Activated naive CD4-positive, alpha-beta T cell treated with anti-CD3 and anti-CD28 coated beads for 36 hours (primary cell): ENCODE measurements around the gene TMEM235. TPM values are rescaled to one million over a fixed set of nuclear protein-coding genes. Genes with fewer than 3 reads are reported as not detected.

Experiments
- CTCF ChIA-PET: fragments of 350-600 bp; sonication (Branson Sonifier 250); formaldehyde crosslinking; loops from one replicate; lab custom pipeline; 2021; ENCODE audit warnings: antibody characterized with exemption; lab: Charles Lee
- DNase-seq: peaks from one replicate; pipeline ENCODE4 v3.0.0-alpha.2; 2020
- H3K27ac Mint-ChIP-seq: one replicate; pipeline ENCODE4 v1.8.0; 2021; ENCODE audit warnings: mild to moderate bottlenecking, mixed read lengths
- H3K27me3 Mint-ChIP-seq: one replicate; pipeline ENCODE4 v1.8.0; 2021; ENCODE audit warnings: low read depth, mixed read lengths
- H3K36me3 Mint-ChIP-seq: one replicate; pipeline ENCODE4 v1.8.0; 2021; ENCODE audit warnings: low read depth, mixed read lengths
- H3K4me1 Mint-ChIP-seq: one replicate; pipeline ENCODE4 v1.8.0; 2021; ENCODE audit warnings: low read depth, mixed read lengths
- H3K4me3 Mint-ChIP-seq: one replicate; pipeline ENCODE4 v1.8.0; 2021; ENCODE audit warnings: mild to moderate bottlenecking, moderate library complexity, mixed read lengths
- H3K9me3 Mint-ChIP-seq: one replicate; pipeline ENCODE4 v1.8.0; 2021; ENCODE audit warnings: mixed read lengths
- intact Hi-C: fragments of 100-400 bp; cut with micrococcal nuclease; formaldehyde crosslinking; loops from one replicate; pipeline ENCODE4 v1.15.1; 2023
- total RNA-seq, 2 experiments: library from RNA; stranded (reverse); gene quantifications; one replicate each; pipeline ENCODE4 v1.2.3, GENCODE V29; 2021

The TMEM235 gene
- total RNA-seq, 2 experiments from 2014 or later, result not detected

DNA sequence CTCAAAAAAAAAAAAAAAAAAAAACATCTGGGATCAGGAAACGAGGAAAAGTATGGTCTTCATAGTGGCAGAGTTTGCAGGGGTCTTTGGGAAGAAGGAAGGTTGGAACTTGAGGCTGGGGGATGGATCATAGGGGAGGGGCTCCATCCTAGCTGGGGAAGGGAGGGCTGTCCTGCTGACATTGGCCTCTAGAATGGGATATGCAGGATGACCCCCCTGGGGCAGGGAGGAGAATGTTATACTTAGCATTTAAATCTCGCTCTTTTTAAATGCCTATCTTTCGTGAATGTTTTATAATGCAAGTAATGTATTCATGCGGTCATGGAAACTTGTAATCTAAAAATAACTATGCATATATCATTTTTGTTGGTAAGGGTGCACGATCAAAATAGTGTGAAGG lies 33.2 kb downstream of the TMEM235 start:
- no peaks in the 10 kb centered on the region for H3K9me3 Mint-ChIP-seq
- DNase-seq, result no peak
- peak overlapping the region; percentile 81 for H3K27ac Mint-ChIP-seq
- H3K4me1 Mint-ChIP-seq, result peaks cover 41% of the 10 kb centered on the region
- H3K4me3 Mint-ChIP-seq, result no peak overlapping the region
- CTCF ChIA-PET, result no interaction called here
- intact Hi-C loops, result no loop called here
- H3K36me3 Mint-ChIP-seq, result peaks cover 6% of the 10 kb centered on the region
- H3K27me3 Mint-ChIP-seq, result no peaks in the 10 kb centered on the region

DNA sequence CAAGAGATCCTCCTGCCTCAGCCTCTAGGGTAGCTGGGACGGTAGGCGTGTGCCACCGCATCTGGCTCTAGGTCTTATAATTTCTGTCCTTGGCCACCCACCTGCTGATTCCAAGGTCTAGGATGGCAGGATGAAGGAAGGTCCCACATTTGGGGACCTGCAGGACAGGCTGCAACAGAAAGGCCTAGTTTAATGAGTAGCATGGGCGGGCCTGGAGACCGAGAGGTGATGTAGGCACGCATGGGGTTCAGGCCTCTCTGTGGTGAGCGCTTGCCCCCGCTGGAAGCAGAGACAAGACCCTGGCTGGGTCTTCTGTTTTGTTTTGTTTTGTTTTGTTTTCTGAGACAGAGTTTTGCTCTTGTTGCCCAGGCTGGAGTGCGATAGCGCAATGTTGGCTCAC lies 33.7 kb downstream of the TMEM235 start:
- DNase-seq, result no peak
- H3K4me1 Mint-ChIP-seq, result peaks cover 37% of the 10 kb centered on the region
- H3K36me3 Mint-ChIP-seq, result peaks cover 4% of the 10 kb centered on the region
- H3K9me3 Mint-ChIP-seq, result no peaks in the 10 kb centered on the region
- no peaks in the 10 kb centered on the region for H3K27me3 Mint-ChIP-seq
- peak overlapping the region; percentile 8 for H3K27ac Mint-ChIP-seq
- CTCF ChIA-PET, result interaction anchor here (0.6 kb wide), 1 partner anchor 34 kb away, joined by 3 read pairs; no protein-coding TSS in a partner anchor
- intact Hi-C loops, result no loop called here
- no peak overlapping the region for H3K4me3 Mint-ChIP-seq

DNA sequence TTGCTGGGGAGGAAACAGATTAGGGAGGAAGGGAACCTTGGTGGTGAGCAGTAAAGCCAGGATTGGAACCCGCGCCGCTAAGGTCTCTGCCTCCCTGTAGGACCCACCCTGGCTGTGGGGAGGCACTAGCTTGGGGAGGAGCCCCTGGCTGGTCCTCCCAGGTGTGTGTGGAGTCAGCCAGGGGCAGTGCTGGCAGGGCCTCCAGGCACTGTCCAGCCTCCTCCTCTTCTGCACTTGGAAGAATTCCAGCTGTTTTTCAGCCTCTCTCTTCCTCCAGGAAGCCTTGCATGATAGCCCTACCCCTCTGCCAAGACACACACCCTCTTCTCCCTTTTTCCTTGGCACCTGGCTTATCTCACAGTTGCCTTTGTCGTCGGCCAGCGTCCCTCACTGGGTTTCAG lies 34.8 kb downstream of the TMEM235 start:
- CTCF ChIA-PET, result no interaction called here
- Mint-ChIP-seq H3K27me3 (no peaks in the 10 kb centered on the region), H3K27ac (no peak overlapping the region), H3K36me3 (no peaks in the 10 kb centered on the region), H3K4me3 (no peak overlapping the region), H3K9me3 (no peaks in the 10 kb centered on the region), H3K4me1 (peaks cover 39% of the 10 kb centered on the region)
- DNase-seq, result no peak
- intact Hi-C loops, result no loop called here

DNA sequence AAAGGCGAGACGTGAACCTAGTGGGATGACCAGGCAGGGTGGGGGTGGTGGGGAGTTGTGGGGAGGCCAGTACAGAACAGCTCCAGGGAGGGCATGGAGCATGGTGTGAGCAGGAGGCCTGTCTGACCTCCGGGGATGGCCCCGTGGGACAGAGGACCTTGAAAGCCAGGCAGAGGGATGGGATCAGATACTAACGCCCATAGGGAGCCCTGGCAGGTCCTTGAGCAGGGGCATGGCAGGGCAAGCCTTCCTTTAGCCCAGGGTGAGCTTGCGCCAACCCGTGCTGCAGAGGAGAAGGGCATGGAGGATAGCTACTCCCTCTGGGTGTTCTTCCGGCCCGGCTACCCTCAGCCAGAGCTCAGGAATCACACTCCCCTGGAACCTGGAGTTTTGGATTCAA lies 35.3 kb downstream of the TMEM235 start:
- H3K27me3 Mint-ChIP-seq, result no peaks in the 10 kb centered on the region
- CTCF ChIA-PET, result no interaction called here
- H3K36me3 Mint-ChIP-seq, result no peaks in the 10 kb centered on the region
- no peak for DNase-seq
- H3K27ac Mint-ChIP-seq, result no peak overlapping the region
- intact Hi-C loops, result no loop called here
- H3K4me1 Mint-ChIP-seq, result peaks cover 41% of the 10 kb centered on the region
- H3K9me3 Mint-ChIP-seq, result no peaks in the 10 kb centered on the region
- no peak overlapping the region for H3K4me3 Mint-ChIP-seq

DNA sequence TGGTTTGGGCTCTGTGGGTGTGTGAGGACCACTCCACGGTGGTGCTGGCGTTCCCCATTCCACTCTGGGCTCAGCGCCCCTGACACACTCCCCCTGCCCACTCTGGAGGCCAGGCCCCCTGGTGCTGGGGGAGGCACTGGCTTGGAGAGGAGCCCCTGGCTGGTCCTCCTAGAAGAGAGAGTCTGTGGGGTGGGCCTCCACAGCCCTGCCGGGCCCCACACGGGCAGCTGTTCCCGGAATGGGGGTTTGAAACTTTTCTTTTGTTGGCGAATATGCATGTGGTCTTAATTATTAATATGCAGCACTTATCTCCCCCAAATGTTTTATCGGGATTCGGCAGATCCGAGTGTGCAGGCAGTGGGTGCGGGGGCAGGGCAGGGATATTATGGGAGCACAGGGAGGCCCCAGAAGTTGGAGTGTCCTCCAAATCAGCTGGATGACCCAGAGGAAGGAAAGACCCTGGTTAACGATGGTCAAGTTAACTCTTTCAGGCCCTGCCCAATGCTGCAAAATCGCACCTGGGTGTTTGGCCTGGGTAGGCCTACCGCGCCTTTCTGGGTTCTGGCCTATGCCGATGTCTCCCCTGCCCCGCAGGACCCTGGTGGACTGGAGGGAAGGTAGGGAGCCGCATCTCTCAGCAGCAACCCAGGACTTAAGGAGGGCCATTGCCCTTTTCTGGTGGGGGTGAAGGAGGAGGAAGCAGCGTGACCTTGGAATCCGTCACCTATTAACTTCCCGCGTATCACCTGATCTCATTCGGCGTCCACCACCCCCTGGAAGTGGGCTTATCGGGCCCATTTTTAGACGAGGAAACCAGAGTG lies 36.0 kb downstream of the TMEM235 start:
- intact Hi-C loops, result no loop called here
- H3K4me1 Mint-ChIP-seq, result peaks cover 42% of the 10 kb centered on the region
- no peaks in the 10 kb centered on the region for H3K27me3 Mint-ChIP-seq
- H3K27ac Mint-ChIP-seq, result no peak overlapping the region
- no peak for DNase-seq
- CTCF ChIA-PET, result no interaction called here
- no peaks in the 10 kb centered on the region for H3K36me3 Mint-ChIP-seq
- H3K9me3 Mint-ChIP-seq, result no peaks in the 10 kb centered on the region
- H3K4me3 Mint-ChIP-seq, result no peak overlapping the region

DNA sequence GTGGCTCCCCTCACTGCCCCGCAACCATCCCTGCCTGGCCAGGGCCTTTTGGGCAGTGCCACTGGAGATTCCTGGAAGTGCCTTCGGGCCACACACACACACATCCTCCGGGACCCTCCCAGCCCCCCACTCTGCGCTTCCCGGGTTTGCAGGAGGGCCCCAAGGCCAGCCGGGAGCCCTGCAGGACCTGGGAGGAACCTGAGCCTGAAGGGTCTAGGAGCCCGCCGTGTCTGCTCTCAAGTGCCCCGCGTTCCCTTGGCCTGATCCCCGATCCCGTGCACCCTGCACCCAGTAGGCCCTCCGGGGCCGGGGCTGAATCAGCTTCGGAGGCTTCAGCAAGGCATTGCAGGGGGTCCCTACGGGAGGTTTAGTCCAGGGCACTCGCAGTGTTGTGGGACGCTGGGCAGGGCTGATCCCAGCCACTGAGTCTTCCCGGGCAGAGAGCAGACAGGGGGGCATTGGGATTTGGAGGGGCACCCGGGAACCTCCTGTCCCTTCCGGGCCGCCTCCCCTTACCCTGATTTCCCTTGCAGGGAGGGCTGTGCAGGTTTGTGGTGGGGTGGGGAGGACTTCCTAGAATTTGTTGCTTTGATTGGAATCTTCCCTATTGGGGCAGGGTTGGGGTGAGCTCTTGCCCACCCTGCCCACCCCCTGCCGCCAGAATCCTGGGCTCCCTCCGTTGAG lies 36.9 kb downstream of the TMEM235 start:
- CTCF ChIA-PET, result interaction anchor here (1.1 kb wide), 1 partner anchor 21 kb away, joined by 4 read pairs; no protein-coding TSS in a partner anchor
- Mint-ChIP-seq H3K27ac (no peak overlapping the region), H3K27me3 (no peaks in the 10 kb centered on the region), H3K4me1 (peaks cover 43% of the 10 kb centered on the region), H3K9me3 (no peaks in the 10 kb centered on the region), H3K4me3 (no peak overlapping the region), H3K36me3 (no peaks in the 10 kb centered on the region)
- DNase-seq, result no peak
- intact Hi-C loops, result no loop called here

DNA sequence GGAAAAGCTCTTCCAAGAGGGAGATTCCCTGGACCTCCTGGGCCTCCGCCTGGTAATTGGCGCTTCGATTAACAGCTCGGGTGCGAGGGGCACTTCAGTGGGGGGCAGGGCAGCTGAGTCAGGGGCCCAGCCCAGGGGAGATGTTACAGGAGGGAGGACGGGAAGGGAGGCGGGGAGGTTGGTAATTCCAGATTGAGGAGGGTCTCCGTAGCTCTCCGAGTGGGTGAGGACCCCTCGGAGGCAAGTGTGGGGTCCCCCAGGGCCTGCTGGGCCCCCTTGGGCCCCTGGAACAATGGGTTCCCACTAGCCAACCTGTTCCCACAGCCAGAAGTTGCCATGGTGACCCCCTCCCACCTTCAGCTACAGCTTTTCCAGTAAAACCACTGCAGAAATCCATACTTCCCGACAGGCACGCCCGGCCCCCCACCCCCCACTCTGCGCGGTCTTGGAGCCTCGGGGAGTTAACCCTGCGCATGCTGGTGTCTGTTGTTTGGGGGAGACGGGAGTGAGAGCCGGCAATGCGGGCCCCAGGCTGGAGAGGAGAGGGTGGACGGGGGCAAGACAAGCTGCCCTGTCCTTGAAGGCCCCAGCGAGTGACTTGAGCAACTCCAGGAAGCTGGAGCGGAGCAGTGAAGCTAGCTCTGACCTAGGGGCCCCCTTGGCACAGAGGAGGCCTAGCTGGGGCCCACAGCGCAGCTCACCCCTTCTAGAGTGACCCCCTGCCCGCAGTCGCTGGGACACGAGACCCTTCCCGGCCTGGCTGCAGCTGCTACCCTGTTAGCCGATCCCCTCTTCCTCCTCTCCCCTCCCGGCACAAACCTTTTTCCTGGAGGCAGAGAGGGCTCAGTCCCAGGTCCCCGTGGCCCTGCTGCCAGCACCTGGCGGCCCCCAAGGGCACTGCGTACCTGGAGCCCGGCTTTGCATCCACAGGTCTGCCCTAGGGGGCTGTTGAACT lies 37.8 kb downstream of the TMEM235 start:
- Mint-ChIP-seq H3K36me3 (no peaks in the 10 kb centered on the region), H3K27ac (no peak overlapping the region), H3K4me1 (peaks cover 37% of the 10 kb centered on the region), H3K27me3 (no peaks in the 10 kb centered on the region), H3K4me3 (no peak overlapping the region), H3K9me3 (no peaks in the 10 kb centered on the region)
- no peak for DNase-seq
- intact Hi-C loops, result no loop called here
- CTCF ChIA-PET, result interaction anchor here (0.6 to 3.7 kb wide), 4 partner anchors 14 to 98 kb away, joined by 3 to 17 read pairs (median 5); no protein-coding TSS in a partner anchor

DNA sequence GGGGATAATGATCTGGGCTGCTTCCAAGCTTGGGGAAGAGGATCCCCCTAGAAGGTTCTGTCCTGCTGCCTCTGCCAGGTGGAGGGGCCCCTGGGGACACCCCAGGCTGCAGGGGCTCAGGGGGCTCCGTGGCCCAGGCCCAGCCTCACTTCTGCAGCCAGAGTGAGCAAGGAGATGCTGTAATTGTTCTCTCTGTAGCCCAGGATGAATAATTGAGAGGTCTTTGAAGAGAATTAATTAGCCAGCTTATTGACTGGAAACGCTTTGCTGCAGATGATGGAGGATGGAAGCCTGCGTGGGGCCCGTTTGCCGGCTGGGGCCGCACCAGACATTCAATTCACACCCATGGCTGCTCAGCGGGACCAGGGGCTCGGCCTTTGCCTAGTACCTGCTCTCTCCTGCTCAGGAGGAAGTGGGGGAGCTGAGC lies 38.5 kb downstream of the TMEM235 start:
- Mint-ChIP-seq H3K36me3 (no peaks in the 10 kb centered on the region), H3K9me3 (no peaks in the 10 kb centered on the region), H3K4me3 (no peak overlapping the region), H3K27ac (no peak overlapping the region), H3K4me1 (peaks cover 33% of the 10 kb centered on the region), H3K27me3 (no peaks in the 10 kb centered on the region)
- intact Hi-C loops, result no loop called here
- DNase-seq, result no peak
- CTCF ChIA-PET, result interaction anchor here (0.6 to 3.7 kb wide), 2 partner anchors 19 to 99 kb away, joined by 3 to 17 read pairs; no protein-coding TSS in a partner anchor

DNA sequence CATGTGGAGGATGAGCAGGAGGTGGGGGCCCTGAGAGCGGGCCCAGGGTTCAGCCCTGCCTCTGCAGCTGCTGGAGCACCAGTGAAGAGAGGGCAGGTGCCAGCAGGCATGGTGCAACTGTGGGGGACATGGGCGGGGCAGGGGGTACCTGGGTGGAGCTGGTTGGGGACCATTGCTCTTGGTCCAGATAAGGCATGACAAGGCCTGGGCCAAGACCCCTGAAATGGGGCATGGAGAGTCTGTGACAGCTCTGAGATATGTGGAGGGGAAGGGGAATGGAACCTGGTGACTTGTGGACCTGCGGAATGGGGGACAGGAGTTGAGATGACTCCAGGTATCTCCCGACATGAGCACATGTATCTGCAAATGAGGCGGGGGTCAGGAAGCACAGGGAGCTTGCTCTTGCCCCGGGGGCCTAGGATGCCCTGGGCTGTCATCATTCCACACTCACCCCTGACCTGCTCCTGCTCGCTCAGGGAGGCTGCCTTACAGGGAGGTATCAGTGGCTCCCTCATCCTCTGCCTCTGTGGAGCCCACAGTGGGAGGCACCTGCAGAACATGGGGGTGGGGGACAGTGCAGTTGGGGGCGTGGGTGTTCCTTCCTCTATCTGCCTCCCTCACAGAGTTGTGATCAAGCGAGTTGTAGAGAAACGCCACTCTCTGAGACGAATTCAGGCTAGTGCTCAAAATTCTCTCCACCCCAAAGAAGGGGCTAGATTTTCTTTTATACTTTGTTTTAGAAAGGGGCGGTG lies 40.2 kb downstream of the TMEM235 start:
- no peaks in the 10 kb centered on the region for H3K9me3 Mint-ChIP-seq
- CTCF ChIA-PET, result interaction anchor here (0.6 to 3.7 kb wide), 2 partner anchors 16 to 21 kb away, joined by 3 to 17 read pairs; no protein-coding TSS in a partner anchor
- H3K4me1 Mint-ChIP-seq, result peaks cover 37% of the 10 kb centered on the region
- H3K36me3 Mint-ChIP-seq, result no peaks in the 10 kb centered on the region
- H3K4me3 Mint-ChIP-seq, result no peak overlapping the region
- intact Hi-C loops, result loop anchor here (2.0 kb wide), 2 partner anchors 13 to 21 kb away; no protein-coding TSS in a partner anchor
- DNase-seq, result no peak
- H3K27me3 Mint-ChIP-seq, result no peaks in the 10 kb centered on the region
- peak overlapping the region; percentile 19 for H3K27ac Mint-ChIP-seq

DNA sequence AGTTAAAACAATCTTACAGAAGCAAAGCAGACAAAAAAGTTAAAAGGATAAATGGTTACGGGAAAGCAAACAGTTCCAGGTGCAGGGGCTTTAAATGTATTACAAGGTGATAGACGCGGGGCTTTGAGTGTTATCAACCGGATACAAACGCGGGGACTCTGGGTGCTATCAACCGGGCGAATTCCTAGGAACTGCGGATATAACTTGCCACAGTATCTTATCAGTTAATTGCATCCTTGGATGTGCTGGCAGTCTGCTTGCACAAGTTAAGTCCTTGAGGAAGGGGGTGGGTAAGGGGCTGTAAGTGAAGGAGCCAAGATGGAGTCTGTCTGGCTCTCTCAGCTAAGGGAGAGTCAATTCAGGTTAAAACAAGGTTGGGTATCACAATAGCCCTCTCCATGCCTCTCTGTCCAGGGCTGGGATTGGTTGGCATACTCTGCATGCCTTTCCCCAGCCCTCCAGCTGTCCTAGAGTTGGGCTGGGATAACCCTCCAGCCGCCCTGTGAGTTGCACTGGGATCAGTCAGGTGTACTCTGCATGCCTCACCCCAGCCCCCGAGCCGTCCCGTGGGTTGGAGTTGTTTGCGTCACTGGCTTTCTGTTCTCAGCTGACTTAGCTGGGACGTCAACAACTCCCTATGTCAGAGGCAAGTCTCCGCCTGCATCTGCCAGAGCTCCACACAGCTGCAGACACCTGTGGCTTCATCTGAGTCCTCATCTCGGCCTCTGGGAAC lies 40.9 kb downstream of the TMEM235 start:
- intact Hi-C loops, result loop anchor here (2.0 kb wide), 2 partner anchors 14 to 22 kb away; no protein-coding TSS in a partner anchor
- Mint-ChIP-seq H3K4me1 (peaks cover 40% of the 10 kb centered on the region), H3K9me3 (no peaks in the 10 kb centered on the region), H3K36me3 (no peaks in the 10 kb centered on the region), H3K27me3 (no peaks in the 10 kb centered on the region), H3K4me3 (peak overlapping the region; percentile 51), H3K27ac (peak overlapping the region; percentile 47)
- peak; percentile 93 for DNase-seq
- CTCF ChIA-PET, result interaction anchor here (0.6 to 3.7 kb wide), 3 partner anchors 17 to 104 kb away, joined by 3 to 17 read pairs (median 6); no protein-coding TSS in a partner anchor

DNA sequence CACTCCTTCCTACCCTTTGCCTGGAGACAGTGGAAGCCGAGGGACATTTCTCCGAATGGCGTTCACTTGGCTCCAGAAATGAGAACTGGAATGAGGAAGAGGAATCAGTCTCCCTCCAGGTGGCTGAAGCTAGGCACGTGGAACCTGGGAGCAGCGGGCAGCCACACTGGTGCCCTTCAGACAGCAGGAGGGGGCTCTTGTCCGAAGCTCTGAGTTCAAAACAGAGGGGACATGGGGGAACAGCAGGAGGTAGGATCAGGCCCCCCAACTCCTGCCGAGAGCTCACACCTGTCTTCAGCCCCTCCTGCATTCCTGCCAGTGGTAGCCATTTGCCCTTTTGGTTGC lies 41.5 kb downstream of the TMEM235 start:
- Mint-ChIP-seq H3K4me3 (peak overlapping the region; percentile 51), H3K27ac (no peak overlapping the region), H3K27me3 (no peaks in the 10 kb centered on the region), H3K9me3 (no peaks in the 10 kb centered on the region), H3K36me3 (no peaks in the 10 kb centered on the region), H3K4me1 (peaks cover 42% of the 10 kb centered on the region)
- intact Hi-C loops, result loop anchor here (2.0 kb wide), 2 partner anchors 14 to 22 kb away; no protein-coding TSS in a partner anchor
- DNase-seq, result no peak
- CTCF ChIA-PET, result interaction anchor here (0.6 to 3.7 kb wide), 3 partner anchors 16 to 104 kb away, joined by 3 to 17 read pairs (median 6); no protein-coding TSS in a partner anchor
